HepG2 (cell line): Measurements from ENCODE around the gene ZNF488.

Source experiments
- JUND ChIP-seq: sonication (generic); formaldehyde crosslinking; IDR thresholded peaks from 2 replicates; pipeline ENCODE4 v1.8.0; 2022; ENCODE audit warnings: mild to moderate bottlenecking, missing genetic modification reagents
- KLF16 ChIP-seq, 2 experiments: sonication (generic) in 1 of 2; formaldehyde crosslinking in 1 of 2; IDR thresholded peaks; 2 replicates each; pipeline versions ENCODE4 v1.6.1 to v1.8.0; 2016 to 2023; ENCODE audit warnings: missing genetic modification reagents in 2 of 2, missing compliant biosample characterization in 1 of 2
- MYNN ChIP-seq: sonication (generic); formaldehyde crosslinking; IDR thresholded peaks from 2 replicates; pipeline ENCODE4 v1.4.0; 2020; ENCODE audit warnings: mild to moderate bottlenecking, low read depth, missing genetic modification reagents
- RBM39 ChIP-seq: fragments of 200-400 bp; formaldehyde crosslinking; IDR thresholded peaks from one replicate; pipeline ENCODE4 v1.6.1; 2018; ENCODE audit warnings: antibody characterized with exemption, mild to moderate bottlenecking, low read depth, low read length; ENCODE audit not compliant: poor library complexity, severe bottlenecking
- RFX1 ChIP-seq: fragments of 450-650 bp; IDR thresholded peaks from 2 replicates; pipeline ENCODE4 v1.6.1; 2017
- ZNF747 ChIP-seq: sonication (generic); formaldehyde crosslinking; IDR thresholded peaks from 2 replicates; pipeline ENCODE4 v1.8.1; 2023; ENCODE audit warnings: missing genetic modification reagents, mild to moderate bottlenecking, borderline replicate concordance
- TF ChIP-seq, protein P1 (sequence below): sonication (generic); formaldehyde crosslinking; IDR thresholded peaks from 2 replicates; pipeline ENCODE4 v1.5.0; 2020; ENCODE audit warnings: mild to moderate bottlenecking, missing genetic modification reagents, moderate library complexity
- TF ChIP-seq, protein P2 (sequence below): sonication (generic); formaldehyde crosslinking; IDR thresholded peaks from 2 replicates; pipeline ENCODE4 v1.4.0; 2020; ENCODE audit warnings: missing genetic modification reagents
- TF ChIP-seq, protein P3 (sequence below): sonication (generic); formaldehyde crosslinking; IDR thresholded peaks from 2 replicates; pipeline ENCODE4 v1.9.0; 2021; ENCODE audit warnings: missing genetic modification reagents, borderline replicate concordance

DNA sequence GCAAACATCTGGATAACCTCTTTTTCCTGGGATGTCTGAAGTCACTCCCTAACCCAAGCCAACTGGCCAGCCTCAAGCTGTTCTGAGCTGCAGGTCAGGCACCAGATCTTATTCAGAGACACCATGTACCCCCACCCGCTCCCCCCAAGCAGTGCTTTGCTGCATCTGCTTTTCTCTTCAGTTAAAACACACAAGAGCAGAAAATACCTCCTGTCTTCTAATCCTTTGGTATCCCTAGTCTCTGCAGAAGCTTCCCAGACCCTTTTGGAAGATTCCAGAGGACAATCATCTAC, 3.0 kb downstream of the ZNF488 start:
- TF ChIP-seq, protein P1, sequence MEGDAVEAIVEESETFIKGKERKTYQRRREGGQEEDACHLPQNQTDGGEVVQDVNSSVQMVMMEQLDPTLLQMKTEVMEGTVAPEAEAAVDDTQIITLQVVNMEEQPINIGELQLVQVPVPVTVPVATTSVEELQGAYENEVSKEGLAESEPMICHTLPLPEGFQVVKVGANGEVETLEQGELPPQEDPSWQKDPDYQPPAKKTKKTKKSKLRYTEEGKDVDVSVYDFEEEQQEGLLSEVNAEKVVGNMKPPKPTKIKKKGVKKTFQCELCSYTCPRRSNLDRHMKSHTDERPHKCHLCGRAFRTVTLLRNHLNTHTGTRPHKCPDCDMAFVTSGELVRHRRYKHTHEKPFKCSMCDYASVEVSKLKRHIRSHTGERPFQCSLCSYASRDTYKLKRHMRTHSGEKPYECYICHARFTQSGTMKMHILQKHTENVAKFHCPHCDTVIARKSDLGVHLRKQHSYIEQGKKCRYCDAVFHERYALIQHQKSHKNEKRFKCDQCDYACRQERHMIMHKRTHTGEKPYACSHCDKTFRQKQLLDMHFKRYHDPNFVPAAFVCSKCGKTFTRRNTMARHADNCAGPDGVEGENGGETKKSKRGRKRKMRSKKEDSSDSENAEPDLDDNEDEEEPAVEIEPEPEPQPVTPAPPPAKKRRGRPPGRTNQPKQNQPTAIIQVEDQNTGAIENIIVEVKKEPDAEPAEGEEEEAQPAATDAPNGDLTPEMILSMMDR (CRISPR knock-in tag) = no peak
- TF ChIP-seq JUND (CRISPR knock-in tag) (no peak), MYNN (CRISPR knock-in tag) (no peak), ZNF747 (no peak), RBM39 (no peak), RFX1 (no peak), KLF16 (CRISPR knock-in tag; IDR thresholded peaks at IDR 0.05) (no peak)
- TF ChIP-seq, protein P2, sequence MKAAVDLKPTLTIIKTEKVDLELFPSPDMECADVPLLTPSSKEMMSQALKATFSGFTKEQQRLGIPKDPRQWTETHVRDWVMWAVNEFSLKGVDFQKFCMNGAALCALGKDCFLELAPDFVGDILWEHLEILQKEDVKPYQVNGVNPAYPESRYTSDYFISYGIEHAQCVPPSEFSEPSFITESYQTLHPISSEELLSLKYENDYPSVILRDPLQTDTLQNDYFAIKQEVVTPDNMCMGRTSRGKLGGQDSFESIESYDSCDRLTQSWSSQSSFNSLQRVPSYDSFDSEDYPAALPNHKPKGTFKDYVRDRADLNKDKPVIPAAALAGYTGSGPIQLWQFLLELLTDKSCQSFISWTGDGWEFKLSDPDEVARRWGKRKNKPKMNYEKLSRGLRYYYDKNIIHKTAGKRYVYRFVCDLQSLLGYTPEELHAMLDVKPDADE (CRISPR knock-in tag) = no peak
- TF ChIP-seq, protein P3, sequence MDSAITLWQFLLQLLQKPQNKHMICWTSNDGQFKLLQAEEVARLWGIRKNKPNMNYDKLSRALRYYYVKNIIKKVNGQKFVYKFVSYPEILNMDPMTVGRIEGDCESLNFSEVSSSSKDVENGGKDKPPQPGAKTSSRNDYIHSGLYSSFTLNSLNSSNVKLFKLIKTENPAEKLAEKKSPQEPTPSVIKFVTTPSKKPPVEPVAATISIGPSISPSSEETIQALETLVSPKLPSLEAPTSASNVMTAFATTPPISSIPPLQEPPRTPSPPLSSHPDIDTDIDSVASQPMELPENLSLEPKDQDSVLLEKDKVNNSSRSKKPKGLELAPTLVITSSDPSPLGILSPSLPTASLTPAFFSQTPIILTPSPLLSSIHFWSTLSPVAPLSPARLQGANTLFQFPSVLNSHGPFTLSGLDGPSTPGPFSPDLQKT (CRISPR knock-in tag) = no peak
